HuH-7.5 (cell line): Measurements from ENCODE around the gene NLRP3.

Experiments used
- DNase-seq: peaks from one replicate; pipeline ENCODE4 v3.0.0; 2011; ENCODE audit warnings: low spot score

Gene NLRP3

GRCh38 chr1:247437551-247438505 is 21.9 kb downstream of the NLRP3 start:
- no peak for DNase-seq

- no peak for DNase-seq
These were observed 24.1 kb downstream of the NLRP3 start for GRCh38 chr1:247440001-247440620.

GRCh38 chr1:247441606-247442005 is 25.6 kb downstream of the NLRP3 start:
- DNase-seq = no peak

GRCh38 chr1:247442164-247442563 is 26.2 kb downstream of the NLRP3 start:
- no peak for DNase-seq

DNA sequence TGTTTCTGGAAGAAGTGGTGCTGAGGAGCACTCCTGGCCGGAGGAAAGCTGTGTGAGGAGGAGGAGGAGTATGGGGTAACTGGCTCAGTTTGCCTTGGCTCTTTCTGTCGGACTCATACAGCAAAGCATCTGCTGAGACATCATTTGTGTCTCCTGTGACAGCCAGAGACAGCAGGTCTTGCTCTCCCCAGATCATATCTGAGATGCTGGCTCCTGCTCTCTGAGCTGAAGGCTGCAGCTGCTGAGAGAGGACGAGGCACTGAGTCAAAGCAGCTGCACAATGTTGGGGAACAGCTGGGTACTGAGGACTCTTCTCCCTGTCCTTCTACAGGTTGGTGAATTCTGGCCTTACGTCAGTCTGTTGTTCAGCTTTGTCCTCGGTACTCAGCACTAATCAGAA is 27.7 kb downstream of the NLRP3 start:
- DNase-seq = no peak

GRCh38 chr1:247444571-247444970 is 28.6 kb downstream of the NLRP3 start:
- no peak for DNase-seq

- no peak for DNase-seq
These were observed 29.8 kb downstream of the NLRP3 start for GRCh38 chr1:247445526-247446356.

- DNase-seq = no peak
These were observed 31.4 kb downstream of the NLRP3 start for GRCh38 chr1:247447162-247447909.

DNA sequence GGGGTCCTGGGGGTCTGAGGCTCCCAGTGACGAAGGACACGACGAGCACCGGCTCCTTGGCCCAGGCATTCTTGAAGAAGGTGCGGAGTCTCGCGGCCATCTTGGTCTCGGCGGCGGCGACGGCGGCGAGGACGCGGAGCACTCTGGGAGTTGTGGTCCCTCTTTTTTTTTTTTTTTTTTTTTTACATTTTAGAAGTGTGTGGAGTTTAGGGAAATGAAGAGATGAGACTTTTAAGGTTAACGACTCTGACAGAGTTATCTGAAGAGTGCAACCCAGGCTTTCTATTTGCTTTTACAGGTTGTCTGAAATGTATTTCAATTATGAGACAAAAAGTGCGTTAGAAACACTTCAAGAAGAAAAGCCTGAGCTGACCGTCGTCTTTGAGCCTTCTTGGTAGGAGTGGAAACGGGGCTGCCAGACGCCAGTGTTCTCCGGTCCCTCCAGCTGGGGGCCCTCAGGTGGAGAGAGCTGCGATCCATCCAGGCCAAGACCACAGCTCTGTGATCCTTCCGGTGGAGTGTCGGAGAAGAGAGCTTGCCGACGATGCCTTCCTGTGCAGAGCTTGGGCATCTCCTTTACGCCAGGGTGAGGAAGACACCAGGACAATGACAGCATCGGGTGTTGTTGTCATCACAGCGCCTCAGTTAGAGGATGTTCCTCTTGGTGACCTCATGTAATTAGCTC is 32.3 kb downstream of the NLRP3 start:
- DNase-seq = no peak

GRCh38 chr1:247451388-247452010 is 35.5 kb downstream of the NLRP3 start:
- DNase-seq = no peak

DNA sequence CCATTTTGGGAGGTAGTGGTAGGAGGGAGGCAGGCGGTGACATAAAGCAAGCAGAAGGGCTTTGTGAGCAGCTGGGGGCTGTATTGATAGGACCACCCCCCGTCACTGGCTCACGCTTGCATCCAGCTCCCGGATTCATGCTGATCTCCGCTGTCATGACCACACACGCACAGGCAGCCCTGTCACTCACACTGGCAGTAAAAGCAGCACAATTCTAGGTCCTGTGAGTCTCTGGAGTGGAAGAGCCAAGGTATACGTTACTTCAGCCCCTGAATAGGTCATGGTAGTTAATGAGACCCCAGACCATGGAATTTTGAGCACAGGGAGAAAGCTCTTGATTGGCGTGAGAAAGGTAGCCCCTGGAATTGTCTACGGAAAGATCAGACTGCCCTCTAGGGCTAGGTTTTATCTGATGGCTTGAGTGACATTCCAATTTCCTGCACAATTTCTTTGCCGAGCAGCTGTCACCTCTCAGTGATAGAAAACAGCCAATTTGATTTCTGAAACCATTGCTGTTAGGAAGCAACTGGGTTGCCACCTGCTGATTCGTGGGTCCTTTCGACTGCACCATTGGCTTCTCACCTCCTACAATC is 36.6 kb downstream of the NLRP3 start:
- no peak for DNase-seq

DNA sequence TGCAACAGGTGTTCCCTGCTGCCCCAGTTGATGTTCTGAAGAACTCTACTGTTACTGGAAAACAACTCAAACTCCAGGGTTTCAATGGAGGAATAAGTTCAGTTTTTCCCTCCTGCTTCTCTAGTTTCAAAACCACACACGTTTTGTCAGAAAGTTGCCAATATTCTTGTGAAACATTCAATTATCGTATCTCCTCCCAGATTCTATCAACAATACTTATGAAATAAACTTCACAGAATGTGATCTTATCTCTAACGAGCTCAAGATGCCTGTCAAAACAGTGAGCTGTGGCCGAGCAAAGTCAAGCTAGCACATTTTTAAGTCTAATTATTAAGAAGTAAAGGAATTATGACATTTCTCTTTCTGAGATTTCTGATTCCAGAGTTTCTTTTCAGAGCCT is 37.3 kb downstream of the NLRP3 start:
- DNase-seq = no peak

- no peak for DNase-seq
These were observed 38.0 kb downstream of the NLRP3 start for GRCh38 chr1:247453997-247454396.

DNA sequence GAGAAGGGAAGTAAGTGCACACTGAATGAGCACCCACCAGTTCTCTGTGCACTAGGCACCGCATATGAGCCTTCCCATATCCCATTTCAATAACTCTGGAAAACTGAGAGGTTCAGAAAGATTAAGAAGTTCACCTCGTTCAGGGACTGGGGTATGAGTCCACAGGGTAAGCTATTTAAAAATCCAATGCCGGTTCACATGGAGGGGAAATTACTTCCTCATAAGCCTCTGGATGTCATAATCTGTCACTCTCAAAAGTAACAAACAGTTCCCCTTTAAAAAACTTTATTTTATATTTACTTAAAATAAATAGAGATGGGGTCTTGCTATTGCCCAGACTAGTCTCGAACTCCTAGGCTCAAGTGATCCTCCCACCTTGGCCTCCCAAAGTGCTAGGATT is 40.0 kb downstream of the NLRP3 start:
- no peak for DNase-seq

GRCh38 chr1:247456914-247457639 is 41.1 kb downstream of the NLRP3 start:
- DNase-seq = no peak

DNA sequence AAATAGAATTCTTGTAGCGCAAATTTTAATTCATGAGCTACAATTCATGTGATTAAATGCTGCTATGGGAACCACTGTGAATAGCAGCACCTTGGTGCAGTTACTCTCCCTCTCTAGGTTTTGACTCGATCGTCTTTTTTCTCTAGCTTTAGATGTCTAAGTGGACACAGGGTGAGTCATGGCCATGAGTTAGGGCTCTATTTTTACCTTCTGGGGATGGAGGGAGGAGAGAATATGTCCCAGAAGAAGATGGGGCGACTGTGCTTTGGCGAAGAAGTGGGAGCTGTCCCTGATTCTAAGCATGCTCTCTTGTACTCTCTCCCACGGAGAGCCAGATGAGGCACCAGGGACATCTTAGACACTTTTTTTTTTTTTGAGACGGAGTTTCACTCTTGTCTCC is 43.5 kb downstream of the NLRP3 start:
- DNase-seq = no peak

DNA sequence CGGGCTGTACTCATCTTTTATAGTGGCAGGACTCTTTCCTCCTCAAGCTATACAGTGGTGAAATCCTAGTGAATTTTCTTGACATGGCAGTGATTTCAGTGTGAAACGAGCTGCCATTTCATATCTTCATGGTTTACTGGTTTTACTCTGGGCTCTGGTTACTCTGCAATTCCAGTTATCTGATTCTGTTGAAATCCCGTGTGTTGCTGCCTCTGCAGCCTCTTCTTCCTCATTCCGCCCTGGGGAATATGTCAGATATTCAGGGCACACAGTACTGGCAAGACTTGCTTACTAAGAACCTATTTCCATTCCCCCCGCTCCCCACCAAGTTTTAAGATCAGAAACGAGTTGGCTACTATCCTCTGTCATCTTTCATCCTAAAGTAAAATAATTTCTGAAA is 49.8 kb downstream of the NLRP3 start:
- no peak for DNase-seq

- no peak for DNase-seq
These were observed 51.2 kb downstream of the NLRP3 start for GRCh38 chr1:247467129-247467528.

DNA sequence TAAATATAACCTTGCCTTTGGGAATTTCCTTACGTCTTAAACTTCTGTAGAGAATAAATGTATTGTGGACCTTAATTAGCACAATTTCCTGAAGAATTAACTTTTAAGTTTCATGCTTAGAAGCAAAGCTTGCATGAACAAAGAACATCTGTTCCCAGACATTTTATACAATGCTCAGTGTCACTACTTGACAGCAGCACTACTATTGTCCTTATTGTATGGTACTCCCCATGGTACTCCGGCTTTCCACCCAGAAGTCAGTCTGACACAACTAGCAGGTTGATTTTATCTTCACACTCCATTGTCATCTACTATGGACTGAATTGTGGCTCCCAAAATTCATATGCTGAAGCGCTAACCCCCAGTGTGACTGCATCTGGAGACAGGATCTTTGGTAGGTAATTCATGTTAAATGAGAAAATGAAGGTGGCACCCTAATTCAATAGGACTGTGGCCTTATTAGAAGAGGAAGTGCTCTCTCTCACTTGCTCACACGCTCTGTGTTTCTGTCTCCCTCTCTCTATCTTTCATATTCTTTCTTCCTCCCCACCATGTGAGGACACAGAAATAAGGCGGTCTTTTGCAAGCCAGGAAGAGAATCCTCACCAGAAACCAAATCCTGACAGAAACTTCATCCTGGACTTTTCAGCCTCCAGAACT is 52.6 kb downstream of the NLRP3 start:
- DNase-seq = no peak
